HG03175 (cell line): ENCODE measurements around the gene TBC1D10B.
"Not testable (repeated sequence)": the region's sequence is repeated elsewhere in the genome, so short reads cannot be mapped to it uniquely, and the experiment has no call there.

Experiments
- ATAC-seq: cut with Tn5 transposase; IDR thresholded peaks from one replicate; pipeline ENCODE4 v1.9.1; 2021; ENCODE audit warnings: mild to moderate bottlenecking, moderate library complexity; ENCODE audit not compliant: unreplicated experiment

The TBC1D10B gene

GRCh38 chr16:30337964-30338357 is 32.3 kb downstream of the TBC1D10B start:
- ATAC-seq, result not testable (repeated sequence)

GRCh38 chr16:30335598-30336474 is 34.5 kb downstream of the TBC1D10B start:
- ATAC-seq, result no peak

GRCh38 chr16:30335028-30335597 is 35.2 kb downstream of the TBC1D10B start:
- peak; percentile 67 for ATAC-seq

GRCh38 chr16:30334473-30334989 is 35.8 kb downstream of the TBC1D10B start:
- peak; percentile 85 for ATAC-seq

DNA sequence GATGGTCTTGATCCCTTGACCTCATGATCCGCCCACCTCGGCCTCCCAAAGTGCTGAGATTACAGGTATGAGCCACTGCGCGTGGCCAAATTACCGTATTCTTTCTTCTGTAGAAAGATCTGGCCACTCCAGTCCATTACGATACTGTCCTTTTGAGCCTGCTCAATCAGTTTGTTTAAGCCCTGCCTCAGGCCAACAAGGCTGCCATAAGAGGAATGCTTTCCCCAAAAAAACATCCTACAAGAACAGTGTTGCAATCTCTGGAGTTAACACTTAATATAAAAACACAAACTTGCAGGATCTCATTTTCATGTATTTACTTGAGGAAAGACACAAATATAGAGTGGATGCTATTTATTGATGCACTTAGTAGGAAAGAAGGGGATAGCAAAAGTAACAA is 46.1 kb downstream of the TBC1D10B start:
- not testable (repeated sequence) for ATAC-seq

GRCh38 chr16:30318647-30319046 is 51.6 kb downstream of the TBC1D10B start:
- not testable (repeated sequence) for ATAC-seq

DNA sequence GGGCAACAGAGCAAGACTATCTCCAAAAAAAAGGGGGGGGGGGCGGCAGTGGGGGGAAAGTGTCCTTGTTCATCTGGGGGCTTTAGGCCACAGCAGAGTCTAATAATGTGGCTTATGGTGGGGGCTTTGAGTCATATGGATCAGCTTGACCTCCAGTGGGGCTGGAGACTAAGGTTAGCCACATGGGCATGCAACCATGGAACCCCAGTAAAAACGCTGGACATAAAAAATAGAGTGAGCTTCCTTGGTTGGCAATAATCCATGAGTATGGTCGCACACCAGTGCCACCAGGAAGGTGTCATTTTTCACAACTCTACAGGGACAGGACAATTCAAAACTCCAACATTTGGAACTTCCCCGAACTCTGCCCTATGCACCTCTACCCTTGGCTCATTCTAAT is 59.4 kb downstream of the TBC1D10B start:
- ATAC-seq, result not testable (repeated sequence)

GRCh38 chr16:30309255-30309654 is 61.0 kb downstream of the TBC1D10B start:
- ATAC-seq, result not testable (repeated sequence)
